ENCODE measurements around the gene NOD2.

NOD2 gene

GRCh38 chr16:50776037-50776436, 82.6 kb downstream of the NOD2 start:
- Histone ChIP-seq H3K9me3 (ENCODE audit: insufficient read depth, low read length) (no peaks in the 10 kb centered on the region), H3K4me3 (ENCODE audit: insufficient read length, low read depth) (no peak overlapping the region), H3K4me1 (ENCODE audit: insufficient read depth, insufficient read length) (no peaks in the 10 kb centered on the region), H3K9ac (ENCODE audit: insufficient read length, low read depth) (no peak overlapping the region), H3K36me3 (ENCODE audit: insufficient read depth, insufficient read length, low read length) (peaks cover 6% of the 10 kb centered on the region), H3K27me3 (ENCODE audit: insufficient read depth, insufficient read length) (no peaks in the 10 kb centered on the region)
- TF ChIP-seq YY1 (IDR thresholded peaks at IDR 0.05; ENCODE audit: insufficient read depth, insufficient read length): no peak
- TF ChIP-seq SUZ12 (IDR thresholded peaks at IDR 0.05; ENCODE audit: extremely low read depth, insufficient read depth, insufficient read length): no peak
- TF ChIP-seq ZNF274 (IDR thresholded peaks at IDR 0.05; ENCODE audit: low read depth, low read length): no peak
- DNase-seq (ENCODE audit: low read depth, low spot score): no peak

DNA sequence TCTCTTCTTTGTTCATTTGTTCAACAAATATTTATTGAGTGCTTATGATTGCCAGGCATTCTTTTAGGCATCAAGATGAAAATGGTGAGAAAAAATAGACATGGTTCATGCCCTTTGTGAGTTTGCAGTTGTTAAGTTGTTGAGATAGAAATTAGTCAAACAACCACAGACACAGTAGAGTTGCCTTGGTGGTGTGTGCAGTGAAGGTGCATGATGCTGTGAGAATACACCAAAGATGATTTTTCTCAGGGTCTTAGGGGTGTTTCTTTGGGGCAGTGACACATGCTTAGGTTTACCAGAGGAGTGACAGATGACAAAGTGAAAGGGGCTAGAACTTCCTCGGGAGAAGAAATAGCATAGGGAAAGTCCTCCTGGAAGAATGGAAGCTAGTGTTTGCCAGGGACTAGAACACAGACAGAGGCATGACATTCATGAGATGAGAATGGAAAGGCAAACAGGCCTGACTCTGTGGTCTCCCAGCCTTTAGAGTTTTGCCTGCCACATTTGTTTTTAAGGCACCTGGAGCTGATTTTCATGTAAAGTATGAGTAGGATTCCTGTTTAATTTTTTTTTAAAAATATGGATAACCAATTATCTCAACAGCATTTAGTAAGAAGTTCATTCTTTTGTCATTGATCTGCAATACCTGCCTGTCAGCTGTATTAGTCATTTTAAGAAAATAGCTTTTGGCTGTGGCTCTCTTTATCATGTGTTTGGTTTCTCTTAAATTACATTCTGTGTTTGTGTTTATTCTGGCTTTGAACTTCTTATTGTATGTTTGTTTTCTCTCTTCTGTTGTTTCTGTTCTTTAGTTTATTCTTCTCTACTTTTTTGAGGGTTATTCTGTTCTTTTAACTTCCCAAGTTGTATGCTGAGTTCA, 85.1 kb downstream of the NOD2 start:
- DNase-seq (ENCODE audit: low read depth, low spot score): no peak
- H3K4me3 ChIP-seq (ENCODE audit: insufficient read length, low read depth): no peak overlapping the region
- H3K27me3 ChIP-seq (ENCODE audit: insufficient read depth, insufficient read length): no peaks in the 10 kb centered on the region
- no peak overlapping the region for H3K9ac ChIP-seq (ENCODE audit: insufficient read length, low read depth)
- H3K4me1 ChIP-seq (ENCODE audit: insufficient read depth, insufficient read length): no peaks in the 10 kb centered on the region
- TF ChIP-seq ZNF274 (IDR thresholded peaks at IDR 0.05; ENCODE audit: low read depth, low read length): no peak
- no peak for TF ChIP-seq YY1 (IDR thresholded peaks at IDR 0.05; ENCODE audit: insufficient read depth, insufficient read length)
- no peak for TF ChIP-seq SUZ12 (IDR thresholded peaks at IDR 0.05; ENCODE audit: extremely low read depth, insufficient read depth, insufficient read length)
- H3K36me3 ChIP-seq (ENCODE audit: insufficient read depth, insufficient read length, low read length): peaks cover 9% of the 10 kb centered on the region
- no peaks in the 10 kb centered on the region for H3K9me3 ChIP-seq (ENCODE audit: insufficient read depth, low read length)

DNA sequence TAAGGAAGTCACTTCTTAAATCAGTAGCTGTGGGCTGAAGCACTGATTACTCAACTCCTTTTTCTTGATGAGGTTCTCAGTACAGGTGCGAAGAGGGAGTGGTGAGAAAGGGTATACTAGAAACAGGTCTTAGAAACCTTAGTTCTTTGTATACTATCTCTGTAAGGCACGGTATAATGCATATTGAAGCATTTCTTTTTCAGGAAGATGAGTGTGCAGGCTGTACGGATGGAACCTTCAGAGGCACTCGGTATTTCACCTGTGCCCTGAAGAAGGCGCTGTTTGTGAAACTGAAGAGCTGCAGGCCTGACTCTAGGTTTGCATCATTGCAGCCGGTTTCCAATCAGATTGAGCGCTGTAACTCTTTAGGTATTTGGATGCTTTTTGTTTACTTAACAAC, 87.6 kb downstream of the NOD2 start:
- no peak for TF ChIP-seq YY1 (IDR thresholded peaks at IDR 0.05; ENCODE audit: insufficient read depth, insufficient read length)
- no peak for TF ChIP-seq SUZ12 (IDR thresholded peaks at IDR 0.05; ENCODE audit: extremely low read depth, insufficient read depth, insufficient read length)
- TF ChIP-seq ZNF274 (IDR thresholded peaks at IDR 0.05; ENCODE audit: low read depth, low read length): no peak
- H3K9me3 ChIP-seq (ENCODE audit: insufficient read depth, low read length): no peaks in the 10 kb centered on the region
- no peak overlapping the region for H3K4me3 ChIP-seq (ENCODE audit: insufficient read length, low read depth)
- peak; percentile 28 for DNase-seq (ENCODE audit: low read depth, low spot score)
- peaks cover 9% of the 10 kb centered on the region for H3K36me3 ChIP-seq (ENCODE audit: insufficient read depth, insufficient read length, low read length)
- no peak overlapping the region for H3K9ac ChIP-seq (ENCODE audit: insufficient read length, low read depth)
- H3K4me1 ChIP-seq (ENCODE audit: insufficient read depth, insufficient read length): no peaks in the 10 kb centered on the region
- no peaks in the 10 kb centered on the region for H3K27me3 ChIP-seq (ENCODE audit: insufficient read depth, insufficient read length)

- no peak for DNase-seq (ENCODE audit: low read depth, low spot score)
- no peak for TF ChIP-seq SUZ12 (IDR thresholded peaks at IDR 0.05; ENCODE audit: extremely low read depth, insufficient read depth, insufficient read length)
- TF ChIP-seq ZNF274 (IDR thresholded peaks at IDR 0.05; ENCODE audit: low read depth, low read length): no peak
- TF ChIP-seq YY1 (IDR thresholded peaks at IDR 0.05; ENCODE audit: insufficient read depth, insufficient read length): no peak
- Histone ChIP-seq H3K9me3 (ENCODE audit: insufficient read depth, low read length) (no peaks in the 10 kb centered on the region), H3K4me1 (ENCODE audit: insufficient read depth, insufficient read length) (no peaks in the 10 kb centered on the region), H3K27me3 (ENCODE audit: insufficient read depth, insufficient read length) (no peaks in the 10 kb centered on the region), H3K36me3 (ENCODE audit: insufficient read depth, insufficient read length, low read length) (peaks cover 9% of the 10 kb centered on the region), H3K4me3 (ENCODE audit: insufficient read length, low read depth) (no peak overlapping the region), H3K9ac (ENCODE audit: insufficient read length, low read depth) (no peak overlapping the region)
Measured at GRCh38 chr16:50781518-50781917, 88.1 kb downstream of the NOD2 start.
